HG02884 (cell line): ENCODE results near the gene JMJD1C.

Experiments used
- ATAC-seq: cut with Tn5 transposase; IDR thresholded peaks from one replicate; pipeline ENCODE4 v1.9.1; 2021; ENCODE audit warnings: mild to moderate bottlenecking, moderate library complexity; ENCODE audit not compliant: unreplicated experiment

Gene JMJD1C

DNA sequence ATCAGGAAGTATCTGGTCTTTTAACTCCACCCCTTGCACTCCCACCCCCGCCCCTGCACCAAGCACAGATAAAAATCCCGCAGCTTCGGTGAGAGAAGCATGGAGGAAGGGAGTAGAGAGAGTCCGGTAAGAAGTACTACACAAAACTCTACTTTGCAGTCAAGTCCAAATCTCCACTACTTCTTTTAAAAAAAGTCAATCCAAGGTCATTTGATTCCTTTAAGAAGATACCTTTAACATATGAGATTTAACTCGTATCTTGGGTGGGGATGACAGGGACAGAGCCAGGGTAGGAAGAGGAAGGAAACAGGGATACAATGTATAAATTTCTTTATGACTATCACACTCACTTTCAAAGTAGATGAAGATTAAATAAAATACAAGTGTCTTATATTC lies 200.6 kb downstream of the JMJD1C start:
- no peak for ATAC-seq

DNA sequence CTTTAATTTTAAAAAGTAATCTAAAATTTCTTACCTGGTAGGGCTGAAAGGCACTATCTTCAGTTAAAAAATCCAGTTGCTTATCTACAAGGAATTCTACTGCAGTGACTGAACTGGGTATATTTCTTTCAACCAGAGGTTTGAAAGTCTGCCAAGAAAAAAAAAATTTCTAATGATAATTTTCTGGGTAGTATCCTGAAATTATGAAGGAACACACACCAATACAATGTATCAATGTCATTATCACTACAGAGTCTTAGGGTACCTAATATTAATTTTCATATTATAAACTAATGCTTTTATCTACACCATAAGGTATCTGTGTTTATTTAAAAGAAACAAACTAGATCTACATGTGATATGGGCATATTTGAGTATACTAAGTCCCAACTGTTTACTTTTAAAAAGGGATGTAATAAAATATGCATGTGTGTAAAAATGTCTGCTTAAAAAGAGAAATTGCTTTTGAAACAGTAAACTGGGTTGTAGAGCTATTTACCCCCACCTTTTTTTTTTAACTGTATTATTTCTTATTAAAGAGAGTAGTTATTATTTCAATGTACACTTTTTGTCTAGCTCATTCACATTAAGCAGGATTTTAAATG lies 201.1 kb downstream of the JMJD1C start:
- ATAC-seq, result no peak

DNA sequence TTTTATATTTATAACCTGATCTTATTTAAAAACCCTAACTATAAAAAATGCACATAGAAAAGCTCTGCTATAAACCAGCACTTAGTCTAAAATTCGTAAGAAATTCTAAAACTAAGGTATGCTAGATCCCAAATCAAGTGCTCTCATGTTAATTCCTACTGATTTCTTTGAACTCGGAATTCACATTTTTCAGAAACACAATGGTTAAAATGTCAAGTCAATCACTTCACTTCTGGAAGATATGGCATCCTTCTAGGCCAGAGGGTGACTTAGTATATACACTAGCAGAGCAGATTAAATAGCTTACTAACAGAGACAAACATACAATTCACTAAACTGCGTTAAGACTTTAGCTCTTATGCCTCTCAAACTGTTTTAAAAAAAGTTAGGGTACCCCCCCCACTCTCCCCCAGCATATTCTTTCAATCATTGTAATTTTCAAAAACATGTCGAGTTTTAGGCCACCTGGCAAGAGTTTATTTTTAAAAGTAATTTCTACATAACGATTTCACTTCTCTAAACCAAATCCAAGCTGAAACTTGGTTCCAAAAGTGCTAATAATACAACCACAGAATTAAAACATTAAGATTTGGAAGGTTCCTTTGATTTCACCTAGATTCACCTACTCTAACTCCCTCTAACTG lies 203.2 kb downstream of the JMJD1C start:
- no peak for ATAC-seq

DNA sequence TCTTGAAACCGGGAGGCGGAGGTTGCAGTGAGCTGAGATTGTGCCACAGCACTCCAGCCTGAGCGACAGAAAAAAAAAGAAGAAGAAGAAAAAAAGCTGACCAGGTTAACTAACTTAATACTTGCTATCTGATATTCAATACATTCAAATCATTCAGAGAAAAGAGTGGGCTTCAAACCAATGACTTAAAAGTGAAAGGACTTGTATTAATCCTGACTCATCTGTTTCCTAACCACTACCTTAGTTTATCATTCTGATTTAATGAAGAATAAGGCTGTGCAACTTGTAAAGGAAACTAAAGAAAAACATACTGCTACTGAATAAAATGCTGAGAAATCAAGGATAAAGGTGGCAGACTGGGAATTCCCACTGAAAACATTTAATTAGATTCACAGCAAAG lies 204.3 kb downstream of the JMJD1C start:
- ATAC-seq, result peak; percentile 56

DNA sequence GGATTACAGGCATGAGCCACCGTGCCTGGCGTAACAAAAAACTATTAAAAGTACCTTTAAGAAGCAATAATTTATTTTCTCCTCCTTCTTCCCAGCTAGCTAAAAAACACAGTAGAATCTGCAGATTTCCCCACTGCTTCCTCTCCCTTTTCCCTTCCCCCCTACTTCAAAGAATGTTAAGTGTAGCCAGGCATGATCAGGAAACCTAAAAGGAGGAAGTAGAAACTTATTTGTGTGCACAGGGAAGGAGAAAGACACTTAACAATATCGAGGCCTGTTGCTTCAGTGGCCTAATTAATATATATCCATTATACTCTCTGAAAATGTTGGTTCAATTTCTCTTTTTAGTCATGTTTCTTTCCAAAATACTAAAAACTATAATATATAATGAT lies 204.9 kb downstream of the JMJD1C start:
- no peak for ATAC-seq

DNA sequence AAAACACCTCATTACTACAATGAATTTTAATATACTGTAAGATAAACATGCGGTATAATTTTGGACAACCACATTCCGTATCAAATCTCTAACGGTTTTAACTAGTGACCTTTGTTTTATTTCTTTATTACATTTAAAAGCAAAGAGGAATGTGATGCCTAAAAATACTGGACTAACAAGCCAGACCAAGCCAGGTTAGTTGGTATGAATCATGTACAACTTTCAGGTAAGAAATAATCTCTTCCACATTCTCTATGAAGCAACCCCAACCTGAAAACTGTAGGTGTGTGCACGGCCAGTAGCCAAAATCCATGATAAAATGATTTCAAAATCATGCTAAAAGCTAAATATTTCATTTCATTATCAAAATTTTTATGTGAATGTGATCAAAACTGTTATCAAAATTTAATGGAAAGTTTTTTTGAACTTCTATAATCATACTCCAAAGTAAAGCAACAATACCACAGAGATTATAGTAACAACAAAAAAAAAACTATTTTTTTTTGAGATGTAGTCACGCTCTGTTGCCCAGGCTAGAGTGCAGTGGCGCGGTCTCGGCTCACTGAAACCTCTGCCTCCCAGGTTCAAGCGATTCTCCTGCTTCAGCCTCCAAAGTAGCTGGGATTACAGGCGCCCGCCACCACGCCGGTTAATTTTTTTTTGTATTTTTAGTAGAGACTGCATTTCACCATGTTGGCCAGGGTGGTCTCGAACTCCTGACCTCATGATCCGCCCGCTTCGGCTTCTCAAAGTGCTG lies 205.5 kb downstream of the JMJD1C start:
- no peak for ATAC-seq

DNA sequence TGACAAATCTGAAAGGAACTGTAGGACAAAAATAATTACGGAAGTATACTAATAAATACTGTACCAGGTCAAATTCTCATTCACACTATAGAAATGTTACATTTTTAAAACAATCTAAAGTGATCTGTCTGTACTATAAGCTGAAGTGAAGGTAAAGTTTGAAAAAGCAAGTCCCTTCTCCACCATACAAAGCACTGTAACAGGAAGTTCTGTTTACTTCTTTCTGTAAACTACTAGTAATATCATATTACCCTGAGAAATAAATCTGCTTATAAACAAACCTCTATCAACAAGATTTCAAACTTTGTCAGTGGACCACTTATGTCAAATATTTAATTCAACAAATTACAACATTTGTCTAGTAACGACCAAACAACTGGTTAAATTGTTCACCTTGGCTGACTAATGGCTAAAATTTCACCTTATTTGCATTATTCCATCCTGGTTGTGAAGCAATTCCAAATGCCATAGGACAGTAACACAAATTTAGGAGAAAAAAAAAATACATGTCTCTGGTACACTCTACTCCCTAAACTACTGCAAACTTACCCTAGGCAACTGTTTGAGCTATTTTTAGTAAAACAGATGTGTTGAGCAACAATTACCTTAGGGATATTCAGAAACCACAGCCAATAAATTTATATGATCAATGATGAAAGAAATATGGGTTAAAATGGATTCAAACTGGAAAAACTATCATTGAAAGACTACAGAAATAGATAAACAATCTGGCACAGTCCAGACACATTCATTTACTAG lies 206.7 kb downstream of the JMJD1C start:
- ATAC-seq, result no peak

DNA sequence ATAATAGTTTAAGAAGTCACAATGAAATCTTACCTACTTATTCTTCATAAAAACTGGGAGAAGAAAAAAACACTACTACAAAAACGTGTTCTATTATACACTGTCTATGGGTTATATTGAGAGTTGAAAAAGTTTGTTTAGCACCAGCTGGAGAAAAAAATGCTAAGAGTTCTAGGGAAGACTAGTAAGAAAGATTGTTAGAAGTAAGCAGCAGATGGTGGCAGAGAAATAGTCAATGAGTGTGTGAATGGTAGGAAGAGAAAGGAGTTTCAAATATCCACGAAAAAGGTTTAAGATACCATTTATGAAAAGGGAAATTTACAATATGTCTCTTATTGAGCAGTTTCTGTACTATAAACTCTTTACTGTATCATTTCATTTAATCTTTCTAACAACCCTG lies 208.0 kb downstream of the JMJD1C start:
- ATAC-seq, result no peak

DNA sequence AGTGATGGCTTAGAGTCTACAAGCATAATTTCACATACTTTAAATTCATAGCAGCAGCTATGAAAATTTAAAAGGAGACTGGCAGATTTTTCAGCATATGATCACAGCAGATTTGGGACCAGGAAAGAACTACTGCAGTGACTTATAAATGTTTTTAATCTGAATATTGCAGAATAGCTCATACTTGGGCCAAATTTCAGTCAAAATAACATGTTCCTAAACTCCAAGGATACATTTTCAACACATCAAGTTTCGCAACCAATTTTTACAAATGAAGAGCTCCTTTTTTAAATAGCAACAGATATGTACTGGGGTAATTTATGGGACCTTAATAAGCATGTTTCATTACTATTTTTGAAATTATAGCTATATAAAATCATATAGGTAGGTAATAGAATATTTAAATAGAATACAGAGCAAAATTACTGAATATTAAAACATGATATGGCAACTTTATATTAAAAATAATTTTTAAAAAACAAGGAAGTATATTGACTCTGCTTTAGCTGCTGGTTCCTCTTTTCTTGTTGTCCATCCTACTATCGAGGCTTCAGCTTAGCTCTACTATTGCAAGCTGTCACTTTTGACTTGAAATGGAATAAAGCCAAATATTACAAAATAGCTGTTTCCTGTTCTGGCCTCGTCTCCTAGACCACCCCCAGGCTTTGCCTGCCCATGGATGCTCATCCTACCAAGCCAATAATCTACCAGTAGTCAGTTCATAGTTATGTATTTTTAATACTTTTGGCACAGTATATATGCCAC lies 209.6 kb downstream of the JMJD1C start:
- ATAC-seq, result no peak

DNA sequence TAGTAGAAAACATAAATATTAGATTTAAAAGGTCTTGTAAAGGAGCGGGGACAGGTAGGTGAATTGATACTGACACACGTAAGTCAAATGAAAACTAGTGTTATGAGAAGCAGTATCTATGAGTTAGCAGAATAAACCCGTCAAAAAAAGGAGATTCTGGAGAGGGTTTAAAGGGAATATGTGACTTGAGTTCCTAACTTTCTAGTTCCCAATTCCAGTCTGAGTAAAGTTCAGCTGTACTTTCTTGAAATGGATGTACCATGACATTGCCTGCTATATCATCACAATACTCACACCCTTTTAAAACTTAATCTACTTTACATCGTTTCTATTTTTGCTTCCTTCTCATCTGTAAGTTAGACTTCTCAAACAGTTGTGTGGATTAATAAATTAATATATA lies 210.5 kb downstream of the JMJD1C start:
- no peak for ATAC-seq

DNA sequence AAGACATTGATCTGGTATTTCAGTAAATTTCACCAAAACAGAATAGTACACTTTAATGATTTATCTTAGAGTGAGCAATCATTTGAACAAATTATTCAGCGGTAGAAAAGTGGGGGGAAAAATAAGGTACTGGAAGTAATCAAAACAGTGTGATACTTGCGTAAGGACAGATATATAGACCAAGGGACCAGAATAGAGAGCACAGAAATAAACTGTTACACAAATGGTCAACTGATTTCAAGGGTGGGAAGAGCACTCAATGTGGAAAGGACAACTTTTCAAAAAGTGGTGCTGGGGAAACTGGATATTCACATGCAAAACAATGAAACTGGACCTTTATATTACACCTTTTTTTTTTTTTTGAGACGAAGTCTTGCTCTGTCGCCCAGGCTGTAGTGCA lies 212.7 kb downstream of the JMJD1C start:
- ATAC-seq, result no peak

DNA sequence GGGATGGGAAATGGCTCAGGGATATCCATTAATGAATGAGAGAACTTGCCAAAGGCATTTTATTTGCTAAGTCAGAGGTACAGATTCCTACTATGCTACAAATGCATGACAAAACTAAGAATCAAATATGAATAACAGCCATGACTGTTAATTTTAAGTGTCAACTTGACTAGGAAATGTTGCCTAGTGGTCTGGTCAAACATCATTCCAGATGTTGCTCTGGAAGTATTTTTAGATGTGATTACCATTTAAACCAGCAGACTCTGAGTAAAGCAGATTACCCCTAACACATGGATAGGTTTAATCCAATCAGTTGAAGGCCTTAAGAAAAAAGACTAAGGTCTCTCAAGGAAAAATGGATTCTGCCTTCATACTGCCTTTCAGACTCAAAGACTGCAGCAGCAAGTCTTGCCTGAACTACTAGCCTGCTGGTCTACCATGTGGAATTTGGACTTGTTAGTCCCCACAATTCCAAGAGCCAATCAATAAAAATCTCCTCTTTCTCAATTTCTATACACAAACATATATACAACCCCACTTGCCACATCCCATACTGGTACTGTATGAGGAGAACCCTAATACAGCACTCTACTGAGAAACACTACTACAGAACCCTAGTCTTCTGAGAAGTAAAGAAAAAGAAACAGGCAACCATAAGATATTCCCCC lies 213.5 kb downstream of the JMJD1C start:
- no peak for ATAC-seq

DNA sequence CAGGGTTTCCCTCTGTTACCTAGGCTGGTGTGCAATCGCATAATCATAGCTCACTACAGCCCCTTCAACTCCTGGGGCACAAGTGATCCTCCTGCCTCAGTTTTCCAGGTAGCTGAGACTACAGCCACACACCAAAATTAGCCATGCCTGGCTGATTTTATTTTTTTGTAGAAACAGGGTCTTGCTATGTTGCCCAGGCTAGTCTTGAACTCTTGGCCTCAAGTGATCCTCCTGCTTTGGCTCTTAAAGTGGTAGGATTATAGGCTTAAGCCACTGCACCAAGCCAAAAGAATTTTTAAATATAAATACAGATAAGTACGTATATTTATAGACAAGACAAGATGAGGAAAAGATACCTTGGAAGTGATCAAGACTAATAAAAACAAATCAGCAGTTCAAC lies 215.7 kb downstream of the JMJD1C start:
- no peak for ATAC-seq

DNA sequence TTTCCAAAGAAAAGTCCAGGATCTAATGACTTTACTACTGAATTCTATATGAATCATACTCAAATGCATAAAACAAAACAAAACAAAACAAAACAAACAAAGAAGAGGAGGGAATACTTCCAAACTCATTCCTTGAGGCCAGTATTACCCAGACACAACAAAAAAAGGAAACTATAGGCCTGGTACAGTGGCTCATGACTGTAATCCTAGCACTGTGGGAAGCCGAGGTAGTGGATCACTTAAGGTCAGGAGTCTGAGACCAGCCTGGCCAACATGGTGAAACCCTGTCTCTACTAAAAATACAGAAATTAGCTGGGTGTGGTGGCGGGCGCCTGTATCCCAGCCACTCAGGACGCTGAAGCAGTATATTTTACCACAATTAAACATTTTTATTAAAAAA lies 218.0 kb downstream of the JMJD1C start:
- no peak for ATAC-seq

DNA sequence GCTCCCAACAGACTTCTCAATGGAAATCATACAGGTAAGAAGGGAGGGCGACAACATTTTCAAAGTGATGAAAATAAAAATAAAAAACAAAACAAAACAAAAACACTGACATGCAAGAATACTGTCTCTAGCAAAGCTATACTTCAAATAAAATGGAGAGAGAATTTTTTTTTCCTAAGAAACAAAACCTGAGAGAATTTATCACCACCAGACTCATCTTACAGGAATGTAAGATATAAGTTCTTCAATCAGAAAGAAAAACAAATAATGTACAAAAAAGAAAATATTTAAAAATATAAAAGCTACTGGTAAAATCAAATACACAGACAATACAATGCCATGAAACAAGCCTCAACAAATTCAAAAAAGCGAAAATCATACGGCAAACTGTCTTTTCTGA lies 219.4 kb downstream of the JMJD1C start:
- no peak for ATAC-seq

DNA sequence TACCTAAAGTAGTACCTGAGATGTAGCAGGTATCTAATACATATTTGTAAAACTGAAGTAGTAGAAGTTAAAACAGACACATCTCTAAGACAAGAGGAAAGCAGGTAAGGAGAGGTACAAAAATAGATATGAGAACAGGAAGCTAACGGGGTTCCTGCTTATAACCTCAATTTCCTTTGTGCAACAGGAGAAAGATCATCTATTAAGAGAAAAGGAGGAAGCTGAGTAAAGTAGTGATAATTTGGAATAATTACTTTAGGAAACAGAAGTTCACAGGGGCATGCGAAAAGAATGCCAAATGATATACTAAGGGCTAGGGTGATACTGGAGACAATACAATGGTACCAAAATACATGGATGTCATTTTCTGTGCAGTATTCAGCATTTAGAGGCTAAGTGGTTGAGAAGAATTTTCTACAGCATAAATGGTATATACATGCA lies 223.9 kb downstream of the JMJD1C start:
- peak; percentile 30 for ATAC-seq

DNA sequence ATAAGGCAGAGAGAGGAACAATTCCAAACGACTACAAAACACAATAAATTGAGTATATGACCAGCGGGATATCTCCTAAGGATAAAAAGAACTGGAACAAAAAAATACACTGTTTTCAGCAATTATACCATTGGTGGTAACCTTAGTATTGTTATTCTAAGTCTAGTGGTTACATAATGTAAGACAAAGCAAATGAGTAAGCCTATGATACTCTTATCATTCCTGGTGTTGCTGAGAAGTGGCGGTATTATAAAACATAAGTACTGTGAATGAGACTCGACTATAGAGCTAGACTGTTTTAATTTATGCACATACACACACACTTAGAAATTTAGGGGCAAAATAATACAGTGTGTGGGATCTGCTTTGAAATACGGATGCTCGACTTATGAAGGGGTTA lies 225.0 kb downstream of the JMJD1C start:
- no peak for ATAC-seq

DNA sequence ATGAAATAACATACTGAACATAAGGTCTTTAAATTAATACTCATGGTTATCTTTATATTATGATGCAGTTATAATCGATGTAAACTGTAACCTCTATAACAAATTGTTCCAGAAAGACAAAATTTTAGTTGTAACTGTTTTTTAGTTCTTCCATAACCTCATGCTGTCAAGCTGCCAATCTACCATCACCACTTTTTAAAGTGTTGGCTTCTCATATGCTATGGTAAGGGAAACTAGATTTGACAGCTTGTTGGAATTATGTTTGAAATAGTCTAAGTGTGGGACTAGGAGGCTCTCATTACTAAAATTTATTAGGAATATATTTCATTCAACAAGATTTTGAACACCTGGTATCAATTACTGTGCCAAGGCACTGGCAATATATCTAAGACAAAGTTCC lies 227.3 kb downstream of the JMJD1C start:
- no peak for ATAC-seq

DNA sequence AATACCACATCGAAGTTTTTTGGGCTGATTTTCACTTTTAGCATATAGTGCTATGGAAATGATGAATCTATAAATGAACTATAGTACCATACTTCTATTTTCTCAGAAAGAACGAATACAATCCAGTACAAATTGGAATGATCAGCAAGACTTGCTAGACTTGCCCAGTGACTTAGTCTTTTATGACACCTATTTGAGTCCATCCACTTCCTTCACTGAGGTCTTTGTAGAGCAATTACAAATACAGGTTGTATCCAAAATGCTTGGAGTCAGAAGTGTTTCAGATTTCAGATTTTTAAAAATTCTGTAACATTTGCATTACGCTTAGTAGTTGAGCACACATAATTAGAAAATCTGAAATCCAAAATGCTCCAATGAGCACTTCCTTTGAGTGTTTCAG lies 228.4 kb downstream of the JMJD1C start:
- ATAC-seq, result no peak
